Measurements from ENCODE around the gene CDKN1A.

- TF ChIP-seq CTCF (IDR thresholded peaks at IDR 0.05) (no peak), EP300 (IDR thresholded peaks at IDR 0.05) (no peak)
Observed at GRCh38 chr6:36722879-36723278, 44.4 kb downstream of the CDKN1A start.

Measured in gastroesophageal sphincter (tissue), 3 donors.